Upper lobe of right lung (tissue), 1 donor: ENCODE measurements around the gene GLIPR2. TPM values are rescaled to one million over a fixed set of nuclear protein-coding genes. Genes with fewer than 3 reads are reported as not detected.

Experiments used
- ATAC-seq: fragments of 200-7000 bp; cut with Tn5 transposase; one replicate; pipeline ENCODE4 v1.9.1; 2020; ENCODE audit warnings: mild to moderate bottlenecking, moderate library complexity
- DNase-seq: peaks from one replicate; pipeline ENCODE4 v3.0.0-alpha.2; 2020
- H3K27ac ChIP-seq: fragments of 200-600 bp; one replicate; pipeline ENCODE4 v1.8.0; 2022
- H3K27me3 ChIP-seq: fragments of 200-600 bp; one replicate; pipeline ENCODE4 v1.8.0; 2022; ENCODE audit warnings: mild to moderate bottlenecking
- H3K36me3 ChIP-seq: fragments of 200-600 bp; one replicate; pipeline ENCODE4 v1.8.0; 2022
- H3K4me1 ChIP-seq: fragments of 200-600 bp; one replicate; pipeline ENCODE4 v1.8.0; 2022
- H3K4me3 ChIP-seq: fragments of 200-600 bp; one replicate; pipeline ENCODE4 v1.8.0; 2022; ENCODE audit warnings: mild to moderate bottlenecking
- H3K9me3 ChIP-seq: fragments of 200-600 bp; one replicate; pipeline ENCODE4 v1.8.0; 2022
- intact Hi-C: fragments of 100-400 bp; cut with DNase I; formaldehyde crosslinking; loops from one replicate; pipeline ENCODE4 v1.11.0; 2022
- total RNA-seq: library from RNA; stranded (reverse); fragmentation: NEBNext Ultra II Directional; extraction: Animal tissue kit (Norgen Biotek cat#: 25700); gene quantifications from one replicate; pipeline ENCODE4 v1.2.1, GENCODE V29; 2021
- TF ChIP-seq, protein P1 (sequence below): fragments of 200-600 bp; IDR thresholded peaks from one replicate; pipeline ENCODE4 v1.8.0; 2022; ENCODE audit warnings: antibody characterized with exemption
- donor health status: DM: no; HTN: yes; CAD: no; lungs with severe emphysema.

GLIPR2 gene
- total RNA-seq, 1 donor from 2014 or later: 64.9 TPM

DNA sequence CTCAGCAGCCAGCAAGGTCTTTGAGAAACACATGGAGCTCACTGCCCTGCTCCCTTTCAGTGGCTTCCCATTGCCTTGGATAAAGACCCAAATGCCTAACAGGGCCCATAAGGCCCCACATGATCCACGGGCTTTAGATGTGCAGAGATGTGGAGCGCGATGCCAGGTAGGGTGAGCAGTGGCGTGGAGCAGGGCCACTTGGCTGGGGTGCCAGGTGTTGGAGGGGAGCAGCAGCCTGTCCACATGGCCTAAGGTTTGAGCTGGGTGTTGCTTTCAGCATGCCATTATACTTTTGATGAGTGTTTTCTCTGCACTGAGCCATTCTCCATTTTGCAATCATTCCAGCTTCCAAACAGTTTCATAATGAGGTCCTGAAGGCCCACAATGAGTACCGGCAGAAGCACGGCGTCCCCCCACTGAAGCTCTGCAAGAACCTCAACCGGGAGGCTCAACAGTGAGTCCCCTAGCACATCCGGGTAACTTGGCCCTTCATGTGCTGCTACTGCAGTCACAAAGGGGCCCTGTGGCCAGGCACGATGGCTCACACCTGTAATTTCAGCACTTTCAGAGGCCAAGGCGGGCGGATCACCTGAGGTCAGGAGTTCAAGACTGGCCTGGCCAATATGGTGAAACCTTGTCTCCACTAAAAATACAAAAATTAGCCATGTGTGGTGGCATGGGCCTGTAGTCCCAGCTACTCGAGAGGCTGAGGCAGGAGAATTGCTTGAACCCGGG is 11.1 kb downstream of the GLIPR2 start:
- Histone ChIP-seq H3K27me3 (no peaks in the 10 kb centered on the region), H3K4me1 (peaks cover 78% of the 10 kb centered on the region), H3K9me3 (no peaks in the 10 kb centered on the region), H3K36me3 (no peaks in the 10 kb centered on the region), H3K27ac (peak overlapping the region; percentile 51), H3K4me3 (no peak overlapping the region)
- ATAC-seq (no peak), DNase-seq (no peak)
- TF ChIP-seq, protein P1, sequence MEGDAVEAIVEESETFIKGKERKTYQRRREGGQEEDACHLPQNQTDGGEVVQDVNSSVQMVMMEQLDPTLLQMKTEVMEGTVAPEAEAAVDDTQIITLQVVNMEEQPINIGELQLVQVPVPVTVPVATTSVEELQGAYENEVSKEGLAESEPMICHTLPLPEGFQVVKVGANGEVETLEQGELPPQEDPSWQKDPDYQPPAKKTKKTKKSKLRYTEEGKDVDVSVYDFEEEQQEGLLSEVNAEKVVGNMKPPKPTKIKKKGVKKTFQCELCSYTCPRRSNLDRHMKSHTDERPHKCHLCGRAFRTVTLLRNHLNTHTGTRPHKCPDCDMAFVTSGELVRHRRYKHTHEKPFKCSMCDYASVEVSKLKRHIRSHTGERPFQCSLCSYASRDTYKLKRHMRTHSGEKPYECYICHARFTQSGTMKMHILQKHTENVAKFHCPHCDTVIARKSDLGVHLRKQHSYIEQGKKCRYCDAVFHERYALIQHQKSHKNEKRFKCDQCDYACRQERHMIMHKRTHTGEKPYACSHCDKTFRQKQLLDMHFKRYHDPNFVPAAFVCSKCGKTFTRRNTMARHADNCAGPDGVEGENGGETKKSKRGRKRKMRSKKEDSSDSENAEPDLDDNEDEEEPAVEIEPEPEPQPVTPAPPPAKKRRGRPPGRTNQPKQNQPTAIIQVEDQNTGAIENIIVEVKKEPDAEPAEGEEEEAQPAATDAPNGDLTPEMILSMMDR: no peak
- intact Hi-C loops: no loop called here

DNA sequence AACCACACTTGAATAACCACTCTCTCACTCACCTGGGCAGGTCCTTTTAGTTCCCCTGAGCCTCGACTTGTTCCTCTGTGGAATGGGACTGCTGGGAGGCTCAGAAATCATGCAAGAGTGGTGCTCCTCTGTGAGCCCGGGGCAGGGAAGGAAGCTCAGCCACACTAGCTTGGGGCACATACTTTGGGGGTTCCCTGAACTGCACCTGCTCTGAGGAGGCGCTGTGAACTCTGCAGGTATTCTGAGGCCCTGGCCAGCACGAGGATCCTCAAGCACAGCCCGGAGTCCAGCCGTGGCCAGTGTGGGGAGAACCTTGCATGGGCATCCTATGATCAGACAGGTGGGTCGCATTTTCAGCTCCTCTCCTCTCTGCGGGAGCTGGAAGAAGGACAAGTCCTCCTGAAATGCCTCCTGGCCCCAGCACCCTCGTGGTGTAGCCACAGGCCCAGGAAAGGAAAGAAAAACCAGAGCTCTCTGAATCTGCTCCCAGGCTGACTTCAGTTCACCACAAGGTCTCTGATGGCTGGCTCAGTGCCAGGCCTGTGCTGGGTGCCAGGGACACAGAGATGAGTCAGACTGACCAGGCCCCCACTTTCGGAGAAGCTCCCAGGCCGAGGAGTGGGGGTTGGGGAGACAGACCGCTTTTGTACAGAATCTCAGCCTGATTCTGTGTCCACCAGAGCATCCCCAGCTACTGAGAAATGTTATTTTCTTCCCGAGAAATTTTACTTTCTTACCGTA is 11.9 kb downstream of the GLIPR2 start:
- Histone ChIP-seq H3K27ac (peak overlapping the region; percentile 51), H3K4me1 (peaks cover 72% of the 10 kb centered on the region), H3K27me3 (no peaks in the 10 kb centered on the region), H3K36me3 (no peaks in the 10 kb centered on the region), H3K4me3 (no peak overlapping the region), H3K9me3 (no peaks in the 10 kb centered on the region)
- ATAC-seq: peak; percentile 61
- intact Hi-C loops: no loop called here
- DNase-seq: peak; percentile 92
- TF ChIP-seq, protein P1: no peak

DNA sequence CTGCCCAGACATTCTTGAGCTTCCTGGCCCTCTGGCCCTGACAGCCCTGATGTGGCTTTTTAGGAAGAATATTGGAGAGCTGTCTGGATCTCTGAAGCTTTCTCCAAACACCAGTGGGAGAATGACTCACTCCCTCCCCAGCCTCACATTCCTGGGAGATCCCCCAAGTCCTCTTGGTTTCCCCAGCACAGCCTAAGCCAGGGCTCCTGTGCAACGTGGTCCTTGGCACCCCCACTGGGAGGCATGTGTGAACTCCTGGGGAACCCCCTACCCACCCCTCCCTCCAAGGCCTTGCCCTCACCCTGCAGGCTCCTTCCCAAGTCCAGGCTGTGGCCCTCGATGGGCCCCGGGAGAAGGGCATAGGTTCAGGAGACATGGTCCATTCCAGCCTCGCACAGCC is 12.7 kb downstream of the GLIPR2 start:
- no peak overlapping the region for H3K4me3 ChIP-seq
- ATAC-seq (no peak), DNase-seq (no peak)
- intact Hi-C loops: no loop called here
- TF ChIP-seq, protein P1: no peak
- H3K27me3 ChIP-seq: no peaks in the 10 kb centered on the region
- H3K4me1 ChIP-seq: peaks cover 65% of the 10 kb centered on the region
- H3K36me3 ChIP-seq: no peaks in the 10 kb centered on the region
- H3K27ac ChIP-seq: peak overlapping the region; percentile 47
- no peaks in the 10 kb centered on the region for H3K9me3 ChIP-seq

DNA sequence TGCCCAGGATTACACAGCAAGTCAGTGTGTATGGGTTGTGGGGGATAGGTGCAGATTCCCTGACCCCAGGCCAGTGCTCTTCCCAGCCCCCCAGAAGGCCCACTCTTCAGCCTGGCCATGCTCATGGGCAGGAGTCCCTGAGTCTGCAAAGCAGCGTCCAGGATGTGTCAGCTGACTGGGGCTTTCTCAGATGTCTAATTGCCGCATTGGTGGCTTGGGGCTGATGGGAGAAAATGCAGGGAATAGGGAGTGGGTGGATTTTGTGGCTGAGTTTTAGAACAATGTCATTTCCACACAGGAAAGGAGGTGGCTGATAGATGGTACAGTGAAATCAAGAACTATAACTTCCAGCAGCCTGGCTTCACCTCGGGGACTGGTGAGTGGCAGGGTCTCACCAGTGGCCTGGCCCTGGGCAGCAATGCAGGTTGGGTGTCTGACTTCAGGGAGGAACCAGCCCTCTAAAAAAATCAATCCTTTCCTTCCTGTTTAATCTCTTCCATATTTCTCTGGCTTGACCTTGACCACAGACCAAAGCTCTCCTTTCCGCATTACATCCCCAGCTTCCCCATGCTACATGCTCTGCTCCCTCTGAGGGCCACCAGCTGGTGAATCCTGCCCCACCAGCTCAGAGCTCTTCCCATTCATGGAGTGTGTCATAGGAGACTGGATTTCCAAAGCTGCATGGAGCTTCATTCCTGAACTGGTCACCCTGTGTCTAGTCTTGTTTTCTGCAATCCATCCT is 14.2 kb downstream of the GLIPR2 start:
- Histone ChIP-seq H3K36me3 (no peaks in the 10 kb centered on the region), H3K4me3 (no peak overlapping the region), H3K27ac (peak overlapping the region; percentile 86), H3K9me3 (no peaks in the 10 kb centered on the region), H3K4me1 (peaks cover 60% of the 10 kb centered on the region), H3K27me3 (no peaks in the 10 kb centered on the region)
- no peak for DNase-seq
- intact Hi-C loops: no loop called here
- peak; percentile 13 for ATAC-seq
- TF ChIP-seq, protein P1: no peak

DNA sequence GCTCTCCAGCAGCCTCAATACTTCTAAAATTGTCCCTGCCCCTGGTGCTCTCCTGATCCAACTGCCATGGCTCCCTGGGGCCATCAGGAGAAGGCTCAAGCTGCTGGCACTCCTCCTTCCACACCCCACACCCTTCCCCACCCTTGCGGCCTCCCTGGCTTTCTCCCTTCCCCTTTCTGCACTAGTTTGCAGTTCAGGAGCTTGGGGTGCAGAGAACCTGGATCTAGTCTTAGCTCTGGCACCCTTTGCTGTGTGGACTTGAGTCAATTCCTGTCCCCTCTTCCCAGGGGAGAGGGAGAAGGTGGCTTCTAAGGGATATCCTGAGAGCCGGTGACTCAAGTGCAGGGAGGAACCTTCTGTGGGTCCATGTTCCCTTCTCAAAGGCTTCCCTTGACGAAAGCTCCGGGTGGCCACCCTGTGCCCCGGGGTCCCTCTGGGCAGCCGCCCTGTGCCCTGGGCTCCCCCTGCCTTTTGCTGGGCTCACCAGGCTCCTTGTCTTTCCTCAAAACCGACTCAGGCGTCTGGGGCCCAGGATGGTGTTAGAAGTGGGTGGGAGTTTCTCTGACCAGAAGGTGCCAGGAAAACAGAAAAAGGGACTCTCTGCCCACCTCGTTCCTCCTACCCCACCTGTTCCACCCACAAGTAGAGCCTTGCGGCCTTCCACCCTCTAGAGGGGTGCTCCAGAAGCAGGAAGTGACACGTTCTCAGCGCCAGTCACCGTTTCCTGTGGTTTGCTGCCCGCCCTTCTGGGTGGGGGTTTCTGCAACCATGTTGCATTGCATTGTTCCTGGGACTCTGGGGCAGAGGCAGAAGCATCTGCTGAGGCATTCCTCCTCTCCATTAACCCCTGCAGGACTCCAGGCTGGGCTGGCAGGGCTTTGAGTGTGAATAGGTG is 15.0 kb downstream of the GLIPR2 start:
- peaks cover 59% of the 10 kb centered on the region for H3K4me1 ChIP-seq
- DNase-seq (peak; percentile 84), ATAC-seq (peak; percentile 78)
- no peaks in the 10 kb centered on the region for H3K36me3 ChIP-seq
- H3K27ac ChIP-seq: peak overlapping the region; percentile 86
- peak overlapping the region; percentile 1 for H3K4me3 ChIP-seq
- H3K27me3 ChIP-seq: no peaks in the 10 kb centered on the region
- H3K9me3 ChIP-seq: no peaks in the 10 kb centered on the region
- intact Hi-C loops: no loop called here
- TF ChIP-seq, protein P1: no peak
